HEK293 (cell line): Measurements from ENCODE around the gene PIPOX.

Source experiments
- CTCF ChIA-PET: fragments of 350-600 bp; formaldehyde crosslinking; extraction: SDS; loops from one replicate; lab custom pipeline; 2021; ENCODE audit warnings: antibody characterized with exemption; lab: Yijun Ruan, JAX
- POLR2A ChIA-PET: fragments of 300-600 bp; formaldehyde crosslinking; extraction: SDS; loops from one replicate; lab custom pipeline; 2020; ENCODE audit warnings: antibody characterized with exemption, inconsistent platforms; lab: Yijun Ruan, JAX
- H3K27ac ChIP-seq: fragments of 200-500 bp; sonication (Bioruptor generic); 2 replicates; pipeline ENCODE4 v1.5.1; 2014; ENCODE audit warnings: low read depth, low read length, control low read depth, inconsistent platforms; ENCODE audit errors: extremely low read depth
- H3K36me3 ChIP-seq, 2 experiments: fragments of 200-500 bp in 1 of 2; sonication (Bioruptor generic) in 1 of 2; 1 replicate in 1 of 2; 2 replicates in 1 of 2; pipeline ENCODE4 v1.5.1; 2014 to 2017; ENCODE audit warnings: inconsistent platforms in 2 of 2, low read length in 2 of 2; ENCODE audit not compliant: control insufficient read depth in 2 of 2, insufficient read depth in 1 of 2
- H3K4me1 ChIP-seq: fragments of 200-500 bp; sonication (Bioruptor generic); 2 replicates; pipeline ENCODE4 v1.5.1; 2014; ENCODE audit warnings: mild to moderate bottlenecking, low read length, inconsistent platforms; ENCODE audit not compliant: control insufficient read depth, insufficient read depth
- H3K4me3 ChIP-seq: 2 replicates; pipeline ENCODE4 v1.5.1; 2011; ENCODE audit warnings: low read depth, mild to moderate bottlenecking, control low read depth, low read length, moderate library complexity
- H3K9me3 ChIP-seq: fragments of 200-500 bp; sonication (Bioruptor generic); 2 replicates; pipeline ENCODE4 v1.5.1; 2014; ENCODE audit warnings: low read depth, low read length, inconsistent platforms; ENCODE audit not compliant: control insufficient read depth, insufficient read depth
- KLF16 ChIP-seq: fragments of 450-650 bp; formaldehyde crosslinking; IDR thresholded peaks from 2 replicates; pipeline ENCODE4 v1.5.1; 2017; ENCODE audit warnings: missing biosample characterization, missing genetic modification characterization
- OVOL3 ChIP-seq: fragments of 450-650 bp; formaldehyde crosslinking; IDR thresholded peaks from 2 replicates; pipeline ENCODE4 v1.5.1; 2016; ENCODE audit warnings: missing biosample characterization, missing genetic modification characterization
- ZBTB48 ChIP-seq: fragments of 450-650 bp; formaldehyde crosslinking; IDR thresholded peaks from 2 replicates; pipeline ENCODE4 v1.5.1; 2016; ENCODE audit warnings: missing biosample characterization, missing genetic modification characterization
- ZIC2 ChIP-seq: fragments of 450-650 bp; formaldehyde crosslinking; IDR thresholded peaks from 2 replicates; pipeline ENCODE4 v1.5.1; 2016; ENCODE audit warnings: missing biosample characterization, missing genetic modification characterization
- ZNF112 ChIP-seq: fragments of 450-650 bp; formaldehyde crosslinking; IDR thresholded peaks from 2 replicates; pipeline ENCODE4 v1.5.0; 2017; ENCODE audit warnings: missing biosample characterization, missing genetic modification characterization
- ZNF239 ChIP-seq: fragments of 450-650 bp; formaldehyde crosslinking; IDR thresholded peaks from 2 replicates; pipeline ENCODE4 v1.5.1; 2016; ENCODE audit warnings: missing biosample characterization, missing genetic modification characterization
- ZNF416 ChIP-seq: fragments of 450-650 bp; formaldehyde crosslinking; IDR thresholded peaks from 2 replicates; pipeline ENCODE4 v1.5.1; 2016; ENCODE audit warnings: missing biosample characterization, missing genetic modification characterization
- ZNF48 ChIP-seq: fragments of 450-650 bp; formaldehyde crosslinking; IDR thresholded peaks from 2 replicates; pipeline ENCODE4 v1.5.1; 2016; ENCODE audit warnings: missing biosample characterization, missing genetic modification characterization
- ZNF510 ChIP-seq: fragments of 450-650 bp; formaldehyde crosslinking; IDR thresholded peaks from 2 replicates; pipeline ENCODE4 v1.5.1; 2018; ENCODE audit warnings: mild to moderate bottlenecking, missing genetic modification characterization, missing biosample characterization; ENCODE audit not compliant: insufficient replicate concordance
- ZNF548 ChIP-seq: fragments of 450-650 bp; formaldehyde crosslinking; IDR thresholded peaks from 2 replicates; pipeline ENCODE4 v1.5.1; 2016; ENCODE audit warnings: missing biosample characterization, missing genetic modification characterization
- ZNF777 ChIP-seq: fragments of 450-650 bp; formaldehyde crosslinking; IDR thresholded peaks from 2 replicates; pipeline ENCODE4 v1.5.1; 2017; ENCODE audit warnings: missing biosample characterization, missing genetic modification characterization, borderline replicate concordance
- ZSCAN30 ChIP-seq: fragments of 450-650 bp; IDR thresholded peaks from 2 replicates; pipeline ENCODE4 v1.5.1; 2018; ENCODE audit warnings: missing biosample characterization, mild to moderate bottlenecking, missing genetic modification characterization, moderate library complexity
- TF ChIP-seq, protein P1 (sequence below): fragments of 450-650 bp; formaldehyde crosslinking; IDR thresholded peaks from 2 replicates; pipeline ENCODE4 v1.5.1; 2016; ENCODE audit warnings: missing biosample characterization, missing genetic modification characterization
- TF ChIP-seq, protein P2 (sequence below): fragments of 450-650 bp; formaldehyde crosslinking; IDR thresholded peaks from 2 replicates; pipeline ENCODE4 v1.5.1; 2016; ENCODE audit warnings: missing biosample characterization, missing genetic modification characterization
- TF ChIP-seq, protein P3 (sequence below): fragments of 450-650 bp; formaldehyde crosslinking; IDR thresholded peaks from 2 replicates; pipeline ENCODE4 v1.5.1; 2016; ENCODE audit warnings: missing biosample characterization, missing genetic modification characterization
- TF ChIP-seq, protein P4 (sequence below): fragments of 450-650 bp; formaldehyde crosslinking; IDR thresholded peaks from 2 replicates; pipeline ENCODE4 v1.5.1; 2017; ENCODE audit warnings: missing biosample characterization, missing genetic modification characterization
- TF ChIP-seq, protein P5 (sequence below): fragments of 450-650 bp; formaldehyde crosslinking; IDR thresholded peaks from 2 replicates; pipeline ENCODE4 v1.5.1; 2016; ENCODE audit warnings: missing biosample characterization, missing genetic modification characterization, borderline replicate concordance
- TF ChIP-seq, protein P6 (sequence below): fragments of 450-650 bp; formaldehyde crosslinking; IDR thresholded peaks from 2 replicates; pipeline ENCODE4 v1.5.1; 2016; ENCODE audit warnings: missing biosample characterization, missing genetic modification characterization

PIPOX gene

DNA sequence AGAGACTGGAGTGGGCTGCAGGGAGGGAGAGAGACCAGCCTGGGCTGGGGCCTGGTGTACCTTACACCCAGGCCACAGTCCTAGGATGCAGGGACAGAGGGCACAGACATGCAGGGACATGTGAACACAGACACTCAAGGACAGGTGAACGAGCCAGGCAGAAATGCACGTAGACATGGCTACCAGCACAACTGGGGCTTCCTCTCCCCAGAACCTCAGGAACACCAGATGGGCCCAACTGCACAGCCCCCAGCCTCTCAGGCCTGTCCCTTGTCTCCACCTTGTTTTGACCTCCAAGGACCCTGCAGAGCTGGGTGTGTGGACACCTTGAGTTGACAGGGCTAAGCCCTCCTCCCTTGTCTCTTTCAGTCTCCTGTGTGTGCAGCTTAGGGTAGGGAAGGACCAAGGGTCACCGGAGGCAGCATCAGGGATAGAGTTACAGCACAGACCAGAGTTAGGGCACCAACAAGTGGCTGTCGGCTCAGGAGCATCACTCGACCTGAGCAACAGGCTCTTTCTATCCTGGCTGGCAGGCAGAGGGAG lies 46.3 kb upstream of the PIPOX start (continued):
- no peak for TF ChIP-seq ZNF416 (tag by site-specific recombination)
- TF ChIP-seq, protein P1, sequence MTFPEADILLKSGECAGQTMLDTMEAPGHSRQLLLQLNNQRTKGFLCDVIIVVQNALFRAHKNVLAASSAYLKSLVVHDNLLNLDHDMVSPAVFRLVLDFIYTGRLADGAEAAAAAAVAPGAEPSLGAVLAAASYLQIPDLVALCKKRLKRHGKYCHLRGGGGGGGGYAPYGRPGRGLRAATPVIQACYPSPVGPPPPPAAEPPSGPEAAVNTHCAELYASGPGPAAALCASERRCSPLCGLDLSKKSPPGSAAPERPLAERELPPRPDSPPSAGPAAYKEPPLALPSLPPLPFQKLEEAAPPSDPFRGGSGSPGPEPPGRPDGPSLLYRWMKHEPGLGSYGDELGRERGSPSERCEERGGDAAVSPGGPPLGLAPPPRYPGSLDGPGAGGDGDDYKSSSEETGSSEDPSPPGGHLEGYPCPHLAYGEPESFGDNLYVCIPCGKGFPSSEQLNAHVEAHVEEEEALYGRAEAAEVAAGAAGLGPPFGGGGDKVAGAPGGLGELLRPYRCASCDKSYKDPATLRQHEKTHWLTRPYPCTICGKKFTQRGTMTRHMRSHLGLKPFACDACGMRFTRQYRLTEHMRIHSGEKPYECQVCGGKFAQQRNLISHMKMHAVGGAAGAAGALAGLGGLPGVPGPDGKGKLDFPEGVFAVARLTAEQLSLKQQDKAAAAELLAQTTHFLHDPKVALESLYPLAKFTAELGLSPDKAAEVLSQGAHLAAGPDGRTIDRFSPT (tag by site-specific recombination) = no peak
- no peak for TF ChIP-seq OVOL3 (tag by site-specific recombination)

DNA sequence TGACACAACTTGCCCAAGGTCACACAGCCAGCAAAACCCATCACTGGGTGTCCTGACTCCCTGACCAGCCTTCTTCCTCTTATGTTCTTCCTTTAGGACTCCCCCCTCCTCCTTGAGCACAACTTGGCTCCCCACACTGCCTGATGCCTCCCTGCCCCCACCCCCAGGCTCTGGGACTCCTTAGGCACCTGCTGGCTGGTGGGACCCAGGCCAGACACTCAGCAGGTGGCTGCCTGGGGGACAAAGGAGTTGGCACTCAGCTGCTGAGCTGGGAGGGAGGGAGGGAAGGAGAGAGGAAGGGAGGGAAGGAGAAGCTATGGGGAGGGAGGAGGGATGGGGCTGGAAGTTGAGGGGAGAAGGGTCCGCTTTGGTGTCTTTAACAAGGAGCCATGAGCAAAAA lies 45.1 kb upstream of the PIPOX start:
- H3K4me3 ChIP-seq = no peak overlapping the region
- H3K9me3 ChIP-seq = no peaks in the 10 kb centered on the region
- ChIA-PET CTCF (interaction anchor here (0.5 to 1.1 kb wide), 4 partner anchors 51 to 781 kb away, joined by 3 to 5 read pairs (median 3); no protein-coding TSS in a partner anchor), POLR2A (no interaction called here)
- no peak overlapping the region for H3K27ac ChIP-seq
- no peaks in the 10 kb centered on the region for H3K36me3 ChIP-seq
- H3K4me1 ChIP-seq = no peaks in the 10 kb centered on the region
- TF ChIP-seq ZNF48 (tag by site-specific recombination) = no peak
- TF ChIP-seq ZBTB48 = no peak
- no peak for TF ChIP-seq KLF16 (tag by site-specific recombination)
- TF ChIP-seq, protein P2, sequence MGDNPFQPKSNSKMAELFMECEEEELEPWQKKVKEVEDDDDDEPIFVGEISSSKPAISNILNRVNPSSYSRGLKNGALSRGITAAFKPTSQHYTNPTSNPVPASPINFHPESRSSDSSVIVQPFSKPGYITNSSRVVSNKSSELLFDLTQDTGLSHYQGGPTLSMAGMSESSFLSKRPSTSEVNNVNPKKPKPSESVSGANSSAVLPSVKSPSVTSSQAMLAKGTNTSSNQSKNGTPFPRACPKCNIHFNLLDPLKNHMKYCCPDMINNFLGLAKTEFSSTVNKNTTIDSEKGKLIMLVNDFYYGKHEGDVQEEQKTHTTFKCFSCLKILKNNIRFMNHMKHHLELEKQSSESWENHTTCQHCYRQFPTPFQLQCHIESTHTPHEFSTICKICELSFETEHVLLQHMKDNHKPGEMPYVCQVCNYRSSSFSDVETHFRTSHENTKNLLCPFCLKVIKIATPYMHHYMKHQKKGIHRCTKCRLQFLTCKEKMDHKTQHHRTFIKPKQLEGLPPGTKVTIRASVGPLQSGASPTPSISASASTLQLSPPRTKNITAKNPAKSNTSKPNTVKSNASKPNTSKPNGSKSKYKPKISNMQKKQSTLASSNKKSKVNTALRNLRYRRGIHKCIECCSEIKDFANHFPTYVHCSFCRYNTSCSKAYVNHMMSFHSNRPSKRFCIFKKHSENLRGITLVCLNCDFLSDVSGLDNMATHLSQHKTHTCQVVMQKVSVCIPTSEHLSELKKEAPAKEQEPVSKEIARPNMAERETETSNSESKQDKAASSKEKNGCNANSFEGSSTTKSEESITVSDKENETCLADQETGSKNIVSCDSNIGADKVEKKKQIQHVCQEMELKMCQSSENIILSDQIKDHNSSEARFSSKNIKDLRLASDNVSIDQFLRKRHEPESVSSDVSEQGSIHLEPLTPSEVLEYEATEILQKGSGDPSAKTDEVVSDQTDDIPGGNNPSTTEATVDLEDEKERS = no peak
- no peak for TF ChIP-seq ZSCAN30 (tag by site-specific recombination)
- no peak for TF ChIP-seq ZNF239 (tag by site-specific recombination)
- TF ChIP-seq, protein P3, sequence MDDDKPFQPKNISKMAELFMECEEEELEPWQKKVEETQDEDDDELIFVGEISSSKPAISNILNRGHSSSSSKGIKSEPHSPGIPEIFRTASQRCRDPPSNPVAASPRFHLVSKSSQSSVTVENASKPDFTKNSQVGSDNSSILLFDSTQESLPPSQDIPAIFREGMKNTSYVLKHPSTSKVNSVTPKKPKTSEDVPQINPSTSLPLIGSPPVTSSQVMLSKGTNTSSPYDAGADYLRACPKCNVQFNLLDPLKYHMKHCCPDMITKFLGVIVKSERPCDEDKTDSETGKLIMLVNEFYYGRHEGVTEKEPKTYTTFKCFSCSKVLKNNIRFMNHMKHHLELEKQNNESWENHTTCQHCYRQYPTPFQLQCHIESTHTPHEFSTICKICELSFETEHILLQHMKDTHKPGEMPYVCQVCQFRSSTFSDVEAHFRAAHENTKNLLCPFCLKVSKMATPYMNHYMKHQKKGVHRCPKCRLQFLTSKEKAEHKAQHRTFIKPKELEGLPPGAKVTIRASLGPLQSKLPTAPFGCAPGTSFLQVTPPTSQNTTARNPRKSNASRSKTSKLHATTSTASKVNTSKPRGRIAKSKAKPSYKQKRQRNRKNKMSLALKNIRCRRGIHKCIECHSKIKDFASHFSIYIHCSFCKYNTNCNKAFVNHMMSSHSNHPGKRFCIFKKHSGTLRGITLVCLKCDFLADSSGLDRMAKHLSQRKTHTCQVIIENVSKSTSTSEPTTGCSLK = no peak
- TF ChIP-seq ZNF112 (tag by site-specific recombination) = no peak
- TF ChIP-seq ZNF548 (tag by site-specific recombination) = no peak
- TF ChIP-seq ZIC2 (tag by site-specific recombination) = peak; percentile 87
- no peak for TF ChIP-seq ZNF510
- TF ChIP-seq, protein P4, sequence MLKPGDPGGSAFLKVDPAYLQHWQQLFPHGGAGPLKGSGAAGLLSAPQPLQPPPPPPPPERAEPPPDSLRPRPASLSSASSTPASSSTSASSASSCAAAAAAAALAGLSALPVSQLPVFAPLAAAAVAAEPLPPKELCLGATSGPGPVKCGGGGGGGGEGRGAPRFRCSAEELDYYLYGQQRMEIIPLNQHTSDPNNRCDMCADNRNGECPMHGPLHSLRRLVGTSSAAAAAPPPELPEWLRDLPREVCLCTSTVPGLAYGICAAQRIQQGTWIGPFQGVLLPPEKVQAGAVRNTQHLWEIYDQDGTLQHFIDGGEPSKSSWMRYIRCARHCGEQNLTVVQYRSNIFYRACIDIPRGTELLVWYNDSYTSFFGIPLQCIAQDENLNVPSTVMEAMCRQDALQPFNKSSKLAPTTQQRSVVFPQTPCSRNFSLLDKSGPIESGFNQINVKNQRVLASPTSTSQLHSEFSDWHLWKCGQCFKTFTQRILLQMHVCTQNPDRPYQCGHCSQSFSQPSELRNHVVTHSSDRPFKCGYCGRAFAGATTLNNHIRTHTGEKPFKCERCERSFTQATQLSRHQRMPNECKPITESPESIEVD (tag by site-specific recombination) = no peak
- TF ChIP-seq ZNF777 (tag by site-specific recombination) = no peak
- TF ChIP-seq, protein P5, sequence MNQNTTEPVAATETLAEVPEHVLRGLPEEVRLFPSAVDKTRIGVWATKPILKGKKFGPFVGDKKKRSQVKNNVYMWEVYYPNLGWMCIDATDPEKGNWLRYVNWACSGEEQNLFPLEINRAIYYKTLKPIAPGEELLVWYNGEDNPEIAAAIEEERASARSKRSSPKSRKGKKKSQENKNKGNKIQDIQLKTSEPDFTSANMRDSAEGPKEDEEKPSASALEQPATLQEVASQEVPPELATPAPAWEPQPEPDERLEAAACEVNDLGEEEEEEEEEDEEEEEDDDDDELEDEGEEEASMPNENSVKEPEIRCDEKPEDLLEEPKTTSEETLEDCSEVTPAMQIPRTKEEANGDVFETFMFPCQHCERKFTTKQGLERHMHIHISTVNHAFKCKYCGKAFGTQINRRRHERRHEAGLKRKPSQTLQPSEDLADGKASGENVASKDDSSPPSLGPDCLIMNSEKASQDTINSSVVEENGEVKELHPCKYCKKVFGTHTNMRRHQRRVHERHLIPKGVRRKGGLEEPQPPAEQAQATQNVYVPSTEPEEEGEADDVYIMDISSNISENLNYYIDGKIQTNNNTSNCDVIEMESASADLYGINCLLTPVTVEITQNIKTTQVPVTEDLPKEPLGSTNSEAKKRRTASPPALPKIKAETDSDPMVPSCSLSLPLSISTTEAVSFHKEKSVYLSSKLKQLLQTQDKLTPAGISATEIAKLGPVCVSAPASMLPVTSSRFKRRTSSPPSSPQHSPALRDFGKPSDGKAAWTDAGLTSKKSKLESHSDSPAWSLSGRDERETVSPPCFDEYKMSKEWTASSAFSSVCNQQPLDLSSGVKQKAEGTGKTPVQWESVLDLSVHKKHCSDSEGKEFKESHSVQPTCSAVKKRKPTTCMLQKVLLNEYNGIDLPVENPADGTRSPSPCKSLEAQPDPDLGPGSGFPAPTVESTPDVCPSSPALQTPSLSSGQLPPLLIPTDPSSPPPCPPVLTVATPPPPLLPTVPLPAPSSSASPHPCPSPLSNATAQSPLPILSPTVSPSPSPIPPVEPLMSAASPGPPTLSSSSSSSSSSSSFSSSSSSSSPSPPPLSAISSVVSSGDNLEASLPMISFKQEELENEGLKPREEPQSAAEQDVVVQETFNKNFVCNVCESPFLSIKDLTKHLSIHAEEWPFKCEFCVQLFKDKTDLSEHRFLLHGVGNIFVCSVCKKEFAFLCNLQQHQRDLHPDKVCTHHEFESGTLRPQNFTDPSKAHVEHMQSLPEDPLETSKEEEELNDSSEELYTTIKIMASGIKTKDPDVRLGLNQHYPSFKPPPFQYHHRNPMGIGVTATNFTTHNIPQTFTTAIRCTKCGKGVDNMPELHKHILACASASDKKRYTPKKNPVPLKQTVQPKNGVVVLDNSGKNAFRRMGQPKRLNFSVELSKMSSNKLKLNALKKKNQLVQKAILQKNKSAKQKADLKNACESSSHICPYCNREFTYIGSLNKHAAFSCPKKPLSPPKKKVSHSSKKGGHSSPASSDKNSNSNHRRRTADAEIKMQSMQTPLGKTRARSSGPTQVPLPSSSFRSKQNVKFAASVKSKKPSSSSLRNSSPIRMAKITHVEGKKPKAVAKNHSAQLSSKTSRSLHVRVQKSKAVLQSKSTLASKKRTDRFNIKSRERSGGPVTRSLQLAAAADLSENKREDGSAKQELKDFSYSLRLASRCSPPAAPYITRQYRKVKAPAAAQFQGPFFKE (tag by site-specific recombination) = no peak
- TF ChIP-seq, protein P6, sequence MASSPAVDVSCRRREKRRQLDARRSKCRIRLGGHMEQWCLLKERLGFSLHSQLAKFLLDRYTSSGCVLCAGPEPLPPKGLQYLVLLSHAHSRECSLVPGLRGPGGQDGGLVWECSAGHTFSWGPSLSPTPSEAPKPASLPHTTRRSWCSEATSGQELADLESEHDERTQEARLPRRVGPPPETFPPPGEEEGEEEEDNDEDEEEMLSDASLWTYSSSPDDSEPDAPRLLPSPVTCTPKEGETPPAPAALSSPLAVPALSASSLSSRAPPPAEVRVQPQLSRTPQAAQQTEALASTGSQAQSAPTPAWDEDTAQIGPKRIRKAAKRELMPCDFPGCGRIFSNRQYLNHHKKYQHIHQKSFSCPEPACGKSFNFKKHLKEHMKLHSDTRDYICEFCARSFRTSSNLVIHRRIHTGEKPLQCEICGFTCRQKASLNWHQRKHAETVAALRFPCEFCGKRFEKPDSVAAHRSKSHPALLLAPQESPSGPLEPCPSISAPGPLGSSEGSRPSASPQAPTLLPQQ = 0 out of 2 replicates have a peak, but pooled peaks have one; percentile 38
